ENCODE results near the gene CLCN6. TPM values are rescaled to one million over a fixed set of nuclear protein-coding genes. Genes with fewer than 3 reads are reported as not detected.

CLCN6 gene
- total RNA-seq, 2 experiments from 2014 or later = 19.7 to 20.9 TPM

- Mint-ChIP-seq H3K9me3 (ENCODE audit: insufficient read depth) (no peaks in the 10 kb centered on the region), H3K36me3 (ENCODE audit: low read depth) (no peaks in the 10 kb centered on the region), H3K27ac (no peak overlapping the region), H3K27me3 (ENCODE audit: low read depth) (peaks cover 32% of the 10 kb centered on the region), H3K4me3 (no peak overlapping the region), H3K4me1 (ENCODE audit: low read depth) (peaks cover under 1% of the 10 kb centered on the region)
- ATAC-seq = no peak
- ChIA-PET POLR2A (interaction anchor here (0.6 to 2.8 kb wide), 2 partner anchors 45 to 203 kb away, joined by 3 to 11 read pairs; no protein-coding TSS in a partner anchor), CTCF (interaction anchor here (1.9 kb wide), 1 partner anchor 24 kb away, joined by 5 read pairs; no protein-coding TSS in a partner anchor)
- DNase-seq = no peak
Measured at GRCh38 chr1:11862890-11863289, 56.9 kb downstream of the CLCN6 start.

GRCh38 chr1:11868331-11868980 is 62.5 kb downstream of the CLCN6 start:
- peaks cover 12% of the 10 kb centered on the region for H3K27me3 Mint-ChIP-seq (ENCODE audit: low read depth)
- no peaks in the 10 kb centered on the region for H3K4me1 Mint-ChIP-seq (ENCODE audit: low read depth)
- H3K4me3 Mint-ChIP-seq = no peak overlapping the region
- POLR2A ChIA-PET = interaction anchor here (3.5 kb wide), 1 partner anchor 40 kb away, joined by 20 read pairs; no protein-coding TSS in a partner anchor
- ATAC-seq (no peak), DNase-seq (no peak)
- H3K36me3 Mint-ChIP-seq (ENCODE audit: low read depth) = no peaks in the 10 kb centered on the region
- H3K27ac Mint-ChIP-seq = no peak overlapping the region
- CTCF ChIA-PET = interaction anchor here (1.5 kb wide), 1 partner anchor 30 kb away, joined by 3 read pairs; no protein-coding TSS in a partner anchor
- no peaks in the 10 kb centered on the region for H3K9me3 Mint-ChIP-seq (ENCODE audit: insufficient read depth)

- ChIA-PET POLR2A (interaction anchor here (3.5 kb wide), 1 partner anchor 40 kb away, joined by 20 read pairs; no protein-coding TSS in a partner anchor), CTCF (interaction anchor here (1.5 kb wide), 1 partner anchor 31 kb away, joined by 3 read pairs; no protein-coding TSS in a partner anchor)
- H3K4me1 Mint-ChIP-seq (ENCODE audit: low read depth) = no peaks in the 10 kb centered on the region
- no peaks in the 10 kb centered on the region for H3K9me3 Mint-ChIP-seq (ENCODE audit: insufficient read depth)
- ATAC-seq (no peak), DNase-seq (no peak)
- no peaks in the 10 kb centered on the region for H3K36me3 Mint-ChIP-seq (ENCODE audit: low read depth)
- H3K27ac Mint-ChIP-seq = no peak overlapping the region
- no peak overlapping the region for H3K4me3 Mint-ChIP-seq
- H3K27me3 Mint-ChIP-seq (ENCODE audit: low read depth) = peaks cover 15% of the 10 kb centered on the region
Measured at GRCh38 chr1:11869104-11869503, 63.1 kb downstream of the CLCN6 start.

GRCh38 chr1:11869650-11870207 is 63.7 kb downstream of the CLCN6 start:
- Mint-ChIP-seq H3K9me3 (ENCODE audit: insufficient read depth) (no peaks in the 10 kb centered on the region), H3K36me3 (ENCODE audit: low read depth) (no peaks in the 10 kb centered on the region), H3K4me3 (no peak overlapping the region), H3K27me3 (ENCODE audit: low read depth) (peaks cover 13% of the 10 kb centered on the region), H3K27ac (no peak overlapping the region), H3K4me1 (ENCODE audit: low read depth) (no peaks in the 10 kb centered on the region)
- POLR2A ChIA-PET = interaction anchor here (3.5 kb wide), 1 partner anchor 39 kb away, joined by 20 read pairs; no protein-coding TSS in a partner anchor
- CTCF ChIA-PET = interaction anchor here (1.5 kb wide), 1 partner anchor 31 kb away, joined by 3 read pairs; no protein-coding TSS in a partner anchor
- DNase-seq (no peak), ATAC-seq (no peak)

- Mint-ChIP-seq H3K4me1 (ENCODE audit: low read depth) (no peaks in the 10 kb centered on the region), H3K9me3 (ENCODE audit: insufficient read depth) (no peaks in the 10 kb centered on the region), H3K4me3 (no peak overlapping the region), H3K27ac (no peak overlapping the region), H3K36me3 (ENCODE audit: low read depth) (no peaks in the 10 kb centered on the region), H3K27me3 (ENCODE audit: low read depth) (peaks cover 7% of the 10 kb centered on the region)
- ATAC-seq (no peak), DNase-seq (no peak)
- ChIA-PET POLR2A (interaction anchor here (4.4 kb wide), 1 partner anchor 36 kb away, joined by 28 read pairs; no protein-coding TSS in a partner anchor), CTCF (no interaction called here)
Measured at GRCh38 chr1:11872545-11872944, 66.6 kb downstream of the CLCN6 start.

- Mint-ChIP-seq H3K27me3 (ENCODE audit: low read depth) (peaks cover 7% of the 10 kb centered on the region), H3K36me3 (ENCODE audit: low read depth) (no peaks in the 10 kb centered on the region), H3K9me3 (ENCODE audit: insufficient read depth) (no peaks in the 10 kb centered on the region), H3K4me3 (no peak overlapping the region), H3K4me1 (ENCODE audit: low read depth) (no peaks in the 10 kb centered on the region), H3K27ac (no peak overlapping the region)
- ChIA-PET CTCF (no interaction called here), POLR2A (interaction anchor here (4.4 kb wide), 1 partner anchor 35 kb away, joined by 28 read pairs; no protein-coding TSS in a partner anchor)
- no peak for DNase-seq
- ATAC-seq = no peak
Measured at GRCh38 chr1:11873395-11874257, 67.6 kb downstream of the CLCN6 start.

- Mint-ChIP-seq H3K27ac (no peak overlapping the region), H3K4me3 (no peak overlapping the region), H3K9me3 (ENCODE audit: insufficient read depth) (no peaks in the 10 kb centered on the region), H3K36me3 (ENCODE audit: low read depth) (no peaks in the 10 kb centered on the region), H3K27me3 (ENCODE audit: low read depth) (peaks cover 7% of the 10 kb centered on the region), H3K4me1 (ENCODE audit: low read depth) (no peaks in the 10 kb centered on the region)
- ChIA-PET POLR2A (interaction anchor here (4.4 kb wide), 1 partner anchor 35 kb away, joined by 28 read pairs; no protein-coding TSS in a partner anchor), CTCF (no interaction called here)
- DNase-seq (no peak), ATAC-seq (no peak)
Measured at GRCh38 chr1:11874258-11874562, 68.2 kb downstream of the CLCN6 start.

- Mint-ChIP-seq H3K36me3 (ENCODE audit: low read depth) (no peaks in the 10 kb centered on the region), H3K27me3 (ENCODE audit: low read depth) (peaks cover 7% of the 10 kb centered on the region), H3K4me1 (ENCODE audit: low read depth) (no peaks in the 10 kb centered on the region), H3K4me3 (no peak overlapping the region), H3K27ac (no peak overlapping the region), H3K9me3 (ENCODE audit: insufficient read depth) (no peaks in the 10 kb centered on the region)
- ATAC-seq (no peak), DNase-seq (no peak)
- CTCF ChIA-PET = no interaction called here
- POLR2A ChIA-PET = interaction anchor here (4.4 kb wide), 1 partner anchor 34 kb away, joined by 28 read pairs; no protein-coding TSS in a partner anchor
Measured at GRCh38 chr1:11874624-11875023, 68.6 kb downstream of the CLCN6 start.

- ChIA-PET POLR2A (interaction anchor here (4.4 kb wide), 1 partner anchor 34 kb away, joined by 28 read pairs; no protein-coding TSS in a partner anchor), CTCF (no interaction called here)
- peaks cover 7% of the 10 kb centered on the region for H3K27me3 Mint-ChIP-seq (ENCODE audit: low read depth)
- no peak for DNase-seq
- ATAC-seq = no peak
- no peak overlapping the region for H3K27ac Mint-ChIP-seq
- H3K36me3 Mint-ChIP-seq (ENCODE audit: low read depth) = no peaks in the 10 kb centered on the region
- H3K4me1 Mint-ChIP-seq (ENCODE audit: low read depth) = no peaks in the 10 kb centered on the region
- no peak overlapping the region for H3K4me3 Mint-ChIP-seq
- no peaks in the 10 kb centered on the region for H3K9me3 Mint-ChIP-seq (ENCODE audit: insufficient read depth)
Measured at GRCh38 chr1:11875094-11875493, 69.1 kb downstream of the CLCN6 start.

GRCh38 chr1:11877074-11877473 is 71.1 kb downstream of the CLCN6 start:
- H3K4me1 Mint-ChIP-seq (ENCODE audit: low read depth) = no peaks in the 10 kb centered on the region
- H3K27ac Mint-ChIP-seq = no peak overlapping the region
- POLR2A ChIA-PET = no interaction called here

GRCh38 chr1:11878081-11878890 is 72.3 kb downstream of the CLCN6 start:
- DNase-seq (no peak), ATAC-seq (no peak)
- H3K27me3 Mint-ChIP-seq (ENCODE audit: low read depth) = peaks cover 9% of the 10 kb centered on the region
- H3K9me3 Mint-ChIP-seq (ENCODE audit: insufficient read depth) = no peaks in the 10 kb centered on the region
- H3K36me3 Mint-ChIP-seq (ENCODE audit: low read depth) = no peaks in the 10 kb centered on the region
- no peak overlapping the region for H3K4me3 Mint-ChIP-seq
- H3K27ac Mint-ChIP-seq = no peak overlapping the region
- ChIA-PET CTCF (no interaction called here), POLR2A (interaction anchor here (1.0 to 1.1 kb wide), 2 partner anchors 31 to 32 kb away, joined by 4 read pairs; no protein-coding TSS in a partner anchor)
- peaks cover 5% of the 10 kb centered on the region for H3K4me1 Mint-ChIP-seq (ENCODE audit: low read depth)

More at GRCh38 chr1:11877074-11877473, 71.1 kb downstream of the CLCN6 start:
- peaks cover 7% of the 10 kb centered on the region for H3K27me3 Mint-ChIP-seq (ENCODE audit: low read depth)
- H3K4me3 Mint-ChIP-seq = no peak overlapping the region
- ATAC-seq (no peak), DNase-seq (no peak)
- no peaks in the 10 kb centered on the region for H3K36me3 Mint-ChIP-seq (ENCODE audit: low read depth)
- H3K9me3 Mint-ChIP-seq (ENCODE audit: insufficient read depth) = no peaks in the 10 kb centered on the region
- CTCF ChIA-PET = interaction anchor here (0.6 kb wide), 1 partner anchor 43 kb away, joined by 3 read pairs; no protein-coding TSS in a partner anchor
